Measurements from ENCODE around the gene GRAP.

The GRAP gene

GRCh38 chr17:19005789-19006430 lies 40.8 kb downstream of the GRAP start:
- DNase-seq (ENCODE audit: low read depth), result no peak
- H3K4me3 ChIP-seq (ENCODE audit: low read depth, low read length), result no peak overlapping the region

DNA sequence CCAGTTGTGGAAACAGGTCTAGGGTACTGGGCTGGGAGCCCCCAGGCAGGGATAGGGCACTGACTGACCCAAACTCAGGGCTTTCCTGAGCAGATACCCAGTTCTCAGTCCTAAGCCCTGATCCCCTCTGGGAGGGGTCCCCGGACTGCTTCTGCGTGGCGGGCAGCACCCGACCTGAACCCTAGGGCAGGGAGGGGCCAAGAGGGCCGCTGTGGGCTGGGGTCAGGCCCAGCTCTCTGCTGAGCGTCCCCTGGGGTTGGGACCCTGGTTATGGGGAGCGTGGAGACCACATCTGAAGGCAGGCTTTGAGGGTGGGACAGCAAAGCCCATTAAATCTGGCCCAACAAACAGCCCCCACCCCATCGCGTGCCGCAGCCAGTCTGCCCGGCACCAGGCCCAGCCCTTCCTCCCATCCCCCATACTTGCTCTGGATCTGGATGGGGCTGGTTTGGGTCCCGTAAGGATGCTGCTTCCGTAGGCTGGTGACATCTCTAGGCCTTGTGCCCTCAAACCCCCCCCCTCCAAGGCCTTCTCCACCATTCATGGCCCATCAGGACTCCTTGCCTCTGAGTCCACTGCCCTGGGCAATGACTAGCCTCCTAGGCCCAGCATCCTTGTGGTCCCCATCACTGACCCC lies 41.5 kb downstream of the GRAP start:
- H3K4me3 ChIP-seq (ENCODE audit: low read depth, low read length), result peak overlapping the region; percentile 60
- no peak for DNase-seq (ENCODE audit: low read depth)

DNA sequence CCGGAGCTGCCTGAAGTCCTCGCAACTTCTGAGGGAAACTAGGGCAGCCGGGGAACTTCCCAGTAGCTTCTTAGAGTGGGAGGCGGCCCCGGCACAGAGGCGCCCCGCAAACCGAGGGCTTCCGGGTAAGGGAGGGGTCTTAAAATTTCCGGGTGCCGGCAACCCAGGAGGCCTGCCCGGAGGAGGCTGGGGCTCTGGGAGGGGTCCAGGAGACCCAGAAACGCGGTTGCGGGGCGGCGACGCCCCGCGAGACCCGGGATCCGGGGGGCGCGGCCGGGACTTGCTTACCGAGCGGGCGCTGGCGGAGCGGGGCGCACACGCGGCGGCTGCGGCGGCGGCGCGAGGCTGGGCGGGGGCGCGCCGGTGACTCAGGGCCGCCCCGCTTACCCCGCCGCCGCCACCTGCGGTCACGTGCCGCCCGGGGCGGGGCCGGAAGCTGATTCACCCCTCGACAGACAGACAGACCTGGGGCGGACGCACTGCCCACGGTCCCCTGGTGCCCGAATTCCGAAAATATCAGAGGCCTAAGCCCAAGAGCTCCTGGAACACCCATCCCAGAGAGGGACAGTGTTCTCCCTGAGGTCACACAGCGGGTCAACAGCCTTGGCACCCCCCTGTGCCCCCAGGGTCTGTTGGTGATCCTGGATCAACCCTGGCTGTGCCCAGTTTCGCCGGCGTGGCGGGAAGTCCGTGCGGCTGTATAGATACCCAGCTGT lies 42.2 kb downstream of the GRAP start, which contains the start of gene FAM83G:
Gene FAM83G (minus strand): TSS at position 344 of the 716 bp plus-strand sequence. CDS start 723 bp downstream, outside the sequence.
- DNase-seq (ENCODE audit: low read depth), result no peak

GRCh38 chr17:19003543-19004420 lies 43.0 kb downstream of the GRAP start:
- DNase-seq (ENCODE audit: low read depth), result no peak
- peak overlapping the region; percentile 60 for H3K4me3 ChIP-seq (ENCODE audit: low read depth, low read length)

More for the DNA sequence above, 42.2 kb downstream of the GRAP start, which contains the start of gene FAM83G:
- peak within 1 kb of the TSS; percentile 60 for H3K4me3 ChIP-seq (ENCODE audit: low read depth, low read length)

DNA sequence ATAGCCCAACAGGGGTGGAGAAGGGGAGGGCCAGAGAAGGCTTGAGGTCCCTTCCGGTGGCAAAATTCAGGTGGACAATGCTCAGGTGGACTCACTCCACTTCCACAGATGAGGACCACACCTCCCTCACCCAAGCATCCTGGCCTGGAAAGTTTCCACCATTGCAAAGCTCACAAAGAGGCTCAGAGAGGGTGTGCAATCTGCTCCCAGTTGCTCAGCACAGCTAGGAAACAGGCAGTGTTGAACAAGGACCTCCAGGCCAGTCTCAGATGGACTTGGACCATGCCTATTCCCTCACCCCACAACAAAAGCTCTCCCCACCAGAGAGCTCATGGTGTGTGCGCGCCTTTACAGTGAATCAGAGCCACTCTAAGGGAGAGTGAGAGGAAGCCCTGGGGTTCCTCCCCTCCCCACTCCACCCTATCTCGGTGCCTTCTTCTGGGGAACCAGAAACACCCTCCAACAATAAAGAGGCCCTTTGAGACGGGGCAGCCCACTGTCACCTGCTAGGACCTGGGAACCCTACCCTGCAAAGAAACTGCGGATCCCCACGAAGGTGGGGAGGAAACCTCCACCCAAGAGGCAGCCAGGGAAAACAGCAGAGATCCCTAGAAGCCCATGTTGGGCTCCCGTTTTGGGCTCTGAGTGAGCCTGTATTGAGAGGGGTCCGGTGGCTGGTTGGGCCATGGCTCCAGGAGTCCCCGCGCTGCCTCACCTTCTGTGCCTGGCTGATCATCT lies 43.8 kb downstream of the GRAP start:
- H3K4me3 ChIP-seq (ENCODE audit: low read depth, low read length), result peak overlapping the region; percentile 60
- no peak for DNase-seq (ENCODE audit: low read depth)

DNA sequence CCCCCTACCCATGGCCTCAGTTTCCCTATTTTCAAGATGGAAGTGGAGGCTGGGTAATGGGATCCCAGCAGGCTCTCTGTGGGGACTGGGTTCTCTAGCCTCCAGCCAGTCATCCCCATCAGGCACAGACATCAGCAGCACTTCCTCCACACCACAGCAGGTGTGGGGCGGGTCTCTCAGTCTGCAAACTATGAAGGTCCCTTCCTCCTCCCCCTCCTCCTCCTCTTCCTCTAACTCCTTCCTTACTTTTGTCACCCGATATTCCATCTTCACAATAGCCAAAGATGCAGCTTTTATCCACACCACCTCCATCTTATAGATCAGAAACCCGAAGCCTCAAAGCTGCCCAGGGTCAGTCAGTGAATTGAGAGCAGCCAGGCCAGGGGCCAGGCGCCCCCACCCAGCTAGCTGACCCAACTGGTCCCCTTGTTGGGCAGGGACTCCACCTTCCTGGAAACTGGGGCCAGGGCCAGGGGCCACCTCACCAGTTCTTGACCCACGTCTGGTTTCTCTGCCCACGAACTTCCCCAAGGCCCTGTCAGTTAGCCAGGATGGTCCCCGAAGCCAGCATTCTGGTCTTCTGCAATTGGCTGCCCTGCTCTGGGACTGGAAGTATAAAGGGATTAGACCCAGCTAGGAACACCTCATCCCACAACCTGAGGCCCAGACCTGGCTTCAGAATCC lies 44.7 kb downstream of the GRAP start:
- DNase-seq (ENCODE audit: low read depth), result no peak
- H3K4me3 ChIP-seq (ENCODE audit: low read depth, low read length), result peak overlapping the region; percentile 7

DNA sequence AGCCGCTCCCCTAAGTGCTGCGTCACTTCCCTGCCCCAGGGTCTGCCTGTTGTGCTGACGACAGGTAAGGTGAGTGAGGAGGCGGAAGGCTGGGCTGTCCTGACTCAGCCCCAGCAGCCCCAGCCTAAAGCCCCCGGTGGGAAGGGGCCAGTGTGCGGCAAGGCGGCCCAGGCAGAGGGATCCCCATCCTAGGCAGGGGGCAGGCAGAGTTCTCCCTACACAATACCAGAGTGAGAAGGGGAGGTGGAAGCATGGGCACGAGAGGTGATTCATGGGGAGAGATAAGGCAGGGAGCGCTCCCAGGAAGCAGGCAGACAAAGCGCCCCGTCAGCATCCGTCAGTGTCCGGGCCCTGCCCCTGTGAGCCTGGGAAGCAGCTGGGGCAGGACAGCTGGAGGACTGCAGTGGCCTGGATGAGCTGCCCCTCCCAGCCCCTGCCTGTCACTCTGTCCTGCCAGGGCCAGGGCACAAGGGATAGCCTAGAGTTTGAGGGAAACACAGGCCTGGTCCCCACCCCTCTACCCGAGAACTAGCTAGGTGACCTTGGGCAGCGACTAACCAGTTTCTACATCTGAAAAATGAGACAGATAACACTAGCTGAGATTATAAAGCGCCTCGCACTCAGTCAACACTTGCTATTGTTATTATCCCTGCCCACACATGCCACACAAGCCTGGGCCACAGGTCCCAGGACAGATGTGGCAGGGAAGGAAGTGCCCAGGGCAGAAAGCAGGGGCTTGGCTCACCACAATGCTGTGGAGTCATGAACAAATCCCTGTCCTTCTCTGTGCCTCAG lies 46.0 kb downstream of the GRAP start:
- DNase-seq (ENCODE audit: low read depth), result no peak
- no peak overlapping the region for H3K4me3 ChIP-seq (ENCODE audit: low read depth, low read length)

GRCh38 chr17:18999911-19000310 lies 46.8 kb downstream of the GRAP start:
- no peak for DNase-seq (ENCODE audit: low read depth)
- no peak overlapping the region for H3K4me3 ChIP-seq (ENCODE audit: low read depth, low read length)

DNA sequence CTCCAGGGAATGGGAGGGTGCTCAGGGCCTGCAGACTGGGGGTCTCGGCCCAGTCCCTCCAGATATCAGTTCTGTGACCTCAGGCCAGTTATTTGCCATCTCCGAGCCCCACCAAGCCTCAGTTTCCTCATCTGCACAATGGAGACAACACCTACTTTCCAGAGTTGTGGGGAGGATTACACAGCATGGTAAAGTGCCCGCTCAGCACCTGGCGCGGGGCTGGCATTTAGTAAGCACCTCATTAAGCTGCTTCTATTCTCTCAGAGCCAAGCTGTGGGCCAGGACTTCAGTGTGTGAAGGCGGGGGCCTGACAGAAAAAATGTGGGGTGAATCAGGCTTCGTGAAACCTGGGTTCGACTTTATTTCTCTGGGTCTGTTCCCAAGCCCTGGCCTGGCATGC lies 47.4 kb downstream of the GRAP start:
- no peak overlapping the region for H3K4me3 ChIP-seq (ENCODE audit: low read depth, low read length)
- DNase-seq (ENCODE audit: low read depth), result no peak

GRCh38 chr17:18997650-18998196 lies 49.0 kb downstream of the GRAP start:
- no peak for DNase-seq (ENCODE audit: low read depth)
- no peak overlapping the region for H3K4me3 ChIP-seq (ENCODE audit: low read depth, low read length)

- H3K4me3 ChIP-seq (ENCODE audit: low read depth, low read length), result no peak overlapping the region
- no peak for DNase-seq (ENCODE audit: low read depth)
These were observed 50.3 kb downstream of the GRAP start for GRCh38 chr17:18996458-18996857.

DNA sequence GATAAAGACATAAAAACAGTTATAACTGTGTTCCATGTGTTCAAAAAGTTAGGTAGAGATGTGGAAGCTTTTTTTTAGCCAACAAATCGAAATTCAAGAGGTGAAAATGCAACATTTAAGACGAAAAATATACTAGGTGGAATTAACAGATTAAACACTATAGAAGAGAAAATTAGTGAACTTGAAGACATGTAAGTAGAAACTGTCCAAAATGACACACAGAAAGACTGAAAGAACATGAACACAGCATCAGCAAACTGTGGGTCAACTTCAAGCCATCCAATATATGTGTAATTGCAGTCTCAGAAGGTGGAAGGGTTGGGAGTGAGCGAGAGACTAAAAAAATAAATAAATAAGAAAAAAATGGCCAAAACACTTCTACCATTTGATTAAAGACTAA lies 51.5 kb downstream of the GRAP start:
- no peak for DNase-seq (ENCODE audit: low read depth)
- no peak overlapping the region for H3K4me3 ChIP-seq (ENCODE audit: low read depth, low read length)

DNA sequence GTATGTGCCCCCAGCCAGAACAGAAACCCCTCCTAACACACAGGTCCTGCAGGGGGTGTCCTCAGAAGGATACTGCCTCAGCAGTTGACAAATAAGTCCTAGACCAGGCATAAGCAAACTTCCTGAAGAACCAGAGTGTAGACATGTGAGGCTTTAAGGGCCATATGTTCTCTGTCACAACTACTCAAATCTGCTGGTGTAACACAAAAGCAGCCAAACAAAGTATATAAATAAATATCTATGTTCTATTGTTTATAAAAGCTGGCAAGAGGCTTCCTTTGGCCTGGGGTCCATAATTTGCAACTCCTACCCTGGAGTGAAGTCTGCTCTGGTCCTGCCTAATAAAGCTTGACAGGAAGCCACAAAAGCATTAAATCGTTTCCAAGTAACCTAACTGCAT lies 52.1 kb downstream of the GRAP start:
- H3K4me3 ChIP-seq (ENCODE audit: low read depth, low read length), result no peak overlapping the region
- DNase-seq (ENCODE audit: low read depth), result no peak

DNA sequence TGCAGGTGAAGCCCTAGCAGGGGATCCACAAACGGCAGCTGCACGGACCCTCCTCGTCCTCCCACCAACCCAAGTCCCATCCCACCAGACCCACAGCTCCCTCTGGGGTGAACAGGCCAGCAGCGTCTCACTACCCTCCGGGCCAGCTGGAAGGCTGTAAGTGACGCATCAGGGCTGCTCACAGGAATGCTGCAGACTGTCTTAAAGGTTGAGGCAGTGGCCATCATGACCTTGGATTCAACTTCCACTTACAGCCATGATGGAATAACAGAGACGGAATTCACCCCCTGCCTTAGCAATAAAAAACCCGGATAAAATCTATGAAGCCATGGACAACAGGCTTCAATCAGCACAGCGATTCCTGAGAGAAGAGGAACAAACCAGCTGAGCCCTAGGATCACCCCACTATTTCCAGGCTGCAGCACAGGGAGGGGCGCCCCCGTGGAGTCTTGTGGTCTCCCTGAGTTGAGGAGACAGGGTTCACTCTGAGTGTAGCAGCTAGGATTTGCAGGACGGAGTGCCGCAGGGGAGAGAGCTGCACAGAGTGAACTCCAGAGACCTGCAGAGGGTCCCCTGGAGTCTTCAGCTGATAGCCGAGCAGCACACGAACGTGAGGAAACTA lies 52.7 kb downstream of the GRAP start:
- H3K4me3 ChIP-seq (ENCODE audit: low read depth, low read length), result no peak overlapping the region
- DNase-seq (ENCODE audit: low read depth), result no peak

DNA sequence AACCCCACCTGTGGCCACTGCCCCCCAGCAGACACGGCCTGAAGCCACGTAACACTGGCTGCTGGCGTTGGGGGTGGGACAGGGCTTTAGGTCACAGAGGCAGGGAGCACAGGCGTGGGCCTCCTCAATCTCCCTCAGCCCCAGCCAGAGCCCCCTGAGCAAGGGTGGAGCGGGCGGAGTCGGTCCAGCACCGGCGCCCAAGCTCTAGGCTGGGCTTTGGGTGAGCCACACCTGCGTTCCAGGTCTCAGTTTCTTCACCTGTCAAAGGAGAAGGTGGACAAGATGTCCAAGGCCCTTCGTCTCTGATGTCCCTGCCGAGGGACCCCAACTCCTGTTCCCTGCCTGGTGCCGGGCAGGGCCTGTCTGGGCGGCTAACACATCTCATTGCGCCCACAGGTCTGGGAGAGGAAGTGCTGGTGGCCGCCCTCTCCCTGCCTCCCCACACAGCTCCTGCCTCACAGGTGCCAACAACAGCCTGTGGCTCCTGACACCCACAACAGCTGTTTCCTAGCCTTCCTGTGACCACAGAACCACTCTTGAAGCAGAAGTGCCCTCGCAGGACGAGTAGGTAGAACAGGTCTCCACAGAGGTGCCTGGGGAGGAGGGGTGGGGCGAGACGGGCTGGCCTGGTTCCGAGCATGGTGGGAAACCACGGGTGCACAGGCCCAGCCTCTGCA lies 54.2 kb downstream of the GRAP start:
- DNase-seq (ENCODE audit: low read depth), result no peak
- H3K4me3 ChIP-seq (ENCODE audit: low read depth, low read length), result no peak overlapping the region

- no peak for DNase-seq (ENCODE audit: low read depth)
- no peak overlapping the region for H3K4me3 ChIP-seq (ENCODE audit: low read depth, low read length)
These were observed 55.0 kb downstream of the GRAP start for GRCh38 chr17:18991531-18992315.

Data from skeletal muscle cell (primary cell).